HEK293 (cell line): ENCODE results near the gene DKK2.
A peak's percentile ranks its signal among the peaks of the same experiment; 100 is the strongest.

ENCODE experiments used
- CTCF ChIA-PET: fragments of 350-600 bp; formaldehyde crosslinking; extraction: SDS; loops from one replicate; lab custom pipeline; 2021; ENCODE audit warnings: antibody characterized with exemption; lab: Yijun Ruan, JAX
- POLR2A ChIA-PET: fragments of 300-600 bp; formaldehyde crosslinking; extraction: SDS; loops from one replicate; lab custom pipeline; 2020; ENCODE audit warnings: antibody characterized with exemption, inconsistent platforms; lab: Yijun Ruan, JAX
- H3K27ac ChIP-seq: fragments of 200-500 bp; sonication (Bioruptor generic); 2 replicates; pipeline ENCODE4 v1.5.1; 2014; ENCODE audit warnings: low read depth, low read length, control low read depth, inconsistent platforms; ENCODE audit errors: extremely low read depth
- H3K36me3 ChIP-seq, 2 experiments: fragments of 200-500 bp in 1 of 2; sonication (Bioruptor generic) in 1 of 2; 1 replicate in 1 of 2; 2 replicates in 1 of 2; pipeline ENCODE4 v1.5.1; 2014 to 2017; ENCODE audit warnings: inconsistent platforms in 2 of 2, low read length in 2 of 2; ENCODE audit not compliant: control insufficient read depth in 2 of 2, insufficient read depth in 1 of 2
- H3K4me1 ChIP-seq: fragments of 200-500 bp; sonication (Bioruptor generic); 2 replicates; pipeline ENCODE4 v1.5.1; 2014; ENCODE audit warnings: mild to moderate bottlenecking, low read length, inconsistent platforms; ENCODE audit not compliant: control insufficient read depth, insufficient read depth
- H3K4me3 ChIP-seq: 2 replicates; pipeline ENCODE4 v1.5.1; 2011; ENCODE audit warnings: low read depth, mild to moderate bottlenecking, control low read depth, low read length, moderate library complexity
- H3K9me3 ChIP-seq: fragments of 200-500 bp; sonication (Bioruptor generic); 2 replicates; pipeline ENCODE4 v1.5.1; 2014; ENCODE audit warnings: low read depth, low read length, inconsistent platforms; ENCODE audit not compliant: control insufficient read depth, insufficient read depth
- CTCF ChIP-seq: fragments of 450-650 bp; formaldehyde crosslinking; IDR thresholded peaks from 2 replicates; pipeline ENCODE4 v1.5.1; 2016; ENCODE audit warnings: missing biosample characterization, missing genetic modification characterization
- PRDM1 ChIP-seq: fragments of 450-650 bp; formaldehyde crosslinking; IDR thresholded peaks from 2 replicates; pipeline ENCODE4; 2016; ENCODE audit warnings: missing biosample characterization, missing genetic modification characterization
- YY2 ChIP-seq: fragments of 450-650 bp; formaldehyde crosslinking; IDR thresholded peaks from 2 replicates; pipeline ENCODE4 v1.5.1; 2016; ENCODE audit warnings: missing biosample characterization, missing genetic modification characterization
- ZIC2 ChIP-seq: fragments of 450-650 bp; formaldehyde crosslinking; IDR thresholded peaks from 2 replicates; pipeline ENCODE4 v1.5.1; 2016; ENCODE audit warnings: missing biosample characterization, missing genetic modification characterization
- ZNF18 ChIP-seq: fragments of 450-650 bp; formaldehyde crosslinking; IDR thresholded peaks from 2 replicates; pipeline ENCODE4 v1.5.1; 2016; ENCODE audit warnings: missing biosample characterization, missing genetic modification characterization
- ZNF2 ChIP-seq: fragments of 450-650 bp; formaldehyde crosslinking; IDR thresholded peaks from 2 replicates; pipeline ENCODE4 v1.5.1; 2016; ENCODE audit warnings: missing biosample characterization, missing genetic modification characterization
- ZNF223 ChIP-seq: fragments of 450-650 bp; formaldehyde crosslinking; IDR thresholded peaks from 2 replicates; pipeline ENCODE4 v1.5.1; 2016; ENCODE audit warnings: missing biosample characterization, missing genetic modification characterization
- ZNF292 ChIP-seq: fragments of 450-650 bp; formaldehyde crosslinking; IDR thresholded peaks from 2 replicates; pipeline ENCODE4 v1.5.1; 2016; ENCODE audit warnings: low read depth, missing biosample characterization, missing genetic modification characterization, borderline replicate concordance
- ZNF335 ChIP-seq: fragments of 450-650 bp; formaldehyde crosslinking; conservative IDR thresholded peaks from 2 replicates; pipeline ENCODE4 v1.5.1; 2016; ENCODE audit warnings: missing biosample characterization, missing genetic modification characterization
- ZNF555 ChIP-seq: fragments of 450-650 bp; formaldehyde crosslinking; conservative IDR thresholded peaks from 2 replicates; pipeline ENCODE4 v1.5.1; 2017; ENCODE audit warnings: missing biosample characterization, mild to moderate bottlenecking, missing genetic modification characterization, inconsistent platforms
- ZNF580 ChIP-seq: fragments of 450-650 bp; formaldehyde crosslinking; IDR thresholded peaks from 2 replicates; pipeline ENCODE4 v1.5.1; 2016; ENCODE audit warnings: missing biosample characterization, missing genetic modification characterization
- ZNF707 ChIP-seq: fragments of 450-650 bp; formaldehyde crosslinking; IDR thresholded peaks from 2 replicates; pipeline ENCODE4 v1.5.1; 2016; ENCODE audit warnings: missing biosample characterization, missing genetic modification characterization
- ZNF747 ChIP-seq: fragments of 450-650 bp; formaldehyde crosslinking; IDR thresholded peaks from 2 replicates; pipeline ENCODE4 v1.5.1; 2016; ENCODE audit warnings: missing biosample characterization, missing genetic modification characterization
- ZNF768 ChIP-seq: fragments of 450-650 bp; formaldehyde crosslinking; IDR thresholded peaks from 2 replicates; pipeline ENCODE4 v1.5.1; 2018; ENCODE audit warnings: missing biosample characterization, mild to moderate bottlenecking, missing genetic modification characterization
- TF ChIP-seq, protein P1 (sequence below): fragments of 450-650 bp; formaldehyde crosslinking; IDR thresholded peaks from 2 replicates; pipeline ENCODE4 v1.5.1; 2016; ENCODE audit warnings: missing biosample characterization, missing genetic modification characterization

DKK2 gene

DNA sequence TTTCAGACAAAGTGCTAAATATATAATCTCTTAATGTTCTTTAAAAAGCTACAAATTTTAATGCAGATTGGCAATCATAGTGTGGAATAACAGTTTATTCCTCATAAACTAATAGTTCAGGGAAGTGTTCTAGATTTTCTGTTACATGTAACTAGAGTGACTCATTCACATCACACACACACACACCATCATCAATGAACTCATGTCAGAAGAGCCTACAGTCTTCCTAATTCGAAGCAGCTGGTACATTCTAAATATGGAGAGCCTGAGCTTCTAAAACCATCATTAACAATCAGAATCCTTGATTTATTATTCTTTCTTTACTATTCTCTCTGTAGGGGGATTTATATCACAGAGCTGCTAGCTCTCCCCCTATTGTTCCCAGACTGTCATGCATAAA, 49.6 kb downstream of the DKK2 start (continued):
- TF ChIP-seq CTCF (no peak), ZNF747 (no peak), ZNF223 (tag by site-specific recombination) (no peak)
- TF ChIP-seq, protein P1, sequence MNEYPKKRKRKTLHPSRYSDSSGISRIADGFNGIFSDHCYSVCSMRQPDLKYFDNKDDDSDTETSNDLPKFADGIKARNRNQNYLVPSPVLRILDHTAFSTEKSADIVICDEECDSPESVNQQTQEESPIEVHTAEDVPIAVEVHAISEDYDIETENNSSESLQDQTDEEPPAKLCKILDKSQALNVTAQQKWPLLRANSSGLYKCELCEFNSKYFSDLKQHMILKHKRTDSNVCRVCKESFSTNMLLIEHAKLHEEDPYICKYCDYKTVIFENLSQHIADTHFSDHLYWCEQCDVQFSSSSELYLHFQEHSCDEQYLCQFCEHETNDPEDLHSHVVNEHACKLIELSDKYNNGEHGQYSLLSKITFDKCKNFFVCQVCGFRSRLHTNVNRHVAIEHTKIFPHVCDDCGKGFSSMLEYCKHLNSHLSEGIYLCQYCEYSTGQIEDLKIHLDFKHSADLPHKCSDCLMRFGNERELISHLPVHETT (tag by site-specific recombination), result no peak

DNA sequence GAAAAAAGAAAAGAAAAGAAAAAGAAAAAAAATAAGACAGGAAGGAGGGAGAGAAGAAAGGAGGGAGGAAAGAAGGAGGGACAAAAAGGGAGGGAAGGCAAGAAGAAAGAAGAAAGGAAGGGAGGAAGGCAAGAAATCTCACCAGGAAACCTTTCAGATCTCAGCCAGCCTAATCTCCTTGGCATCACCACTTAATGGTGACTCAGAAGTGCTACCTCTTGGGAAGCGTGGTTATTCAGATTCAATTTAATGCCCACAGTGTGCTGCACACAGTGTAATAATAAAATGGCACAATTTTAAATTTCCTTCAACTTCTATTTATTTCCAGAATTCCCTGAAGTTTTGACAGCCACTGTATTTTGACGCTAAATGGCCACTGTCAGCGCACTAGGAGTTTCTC, 50.3 kb downstream of the DKK2 start:
- no peak overlapping the region for H3K4me3 ChIP-seq
- ChIA-PET CTCF (no interaction called here), POLR2A (no interaction called here)

GRCh38 chr4:106982711-106983211, 53.4 kb downstream of the DKK2 start:
- ChIA-PET CTCF (no interaction called here), POLR2A (no interaction called here)
- H3K4me3 ChIP-seq, result no peak overlapping the region
- H3K9me3 ChIP-seq, result no peaks in the 10 kb centered on the region
- no peak overlapping the region for H3K27ac ChIP-seq
- TF ChIP-seq PRDM1 (tag by site-specific recombination), result peak; percentile 59
- no peak for TF ChIP-seq ZIC2
- TF ChIP-seq, all 188 proteins: peak for 1
- no peaks in the 10 kb centered on the region for H3K4me1 ChIP-seq
- H3K36me3 ChIP-seq, result no peaks in the 10 kb centered on the region

More for the DNA sequence above, 50.3 kb downstream of the DKK2 start:
- Histone ChIP-seq H3K27ac (no peak overlapping the region), H3K4me1 (no peaks in the 10 kb centered on the region), H3K36me3 (no peaks in the 10 kb centered on the region), H3K9me3 (no peaks in the 10 kb centered on the region)
- no peak for TF ChIP-seq ZNF335
- no peak for TF ChIP-seq ZNF707 (tag by site-specific recombination)
- no peak for TF ChIP-seq YY2 (tag by site-specific recombination)
- no peak for TF ChIP-seq ZNF768 (tag by site-specific recombination)
- no peak for TF ChIP-seq ZNF555 (tag by site-specific recombination)
- TF ChIP-seq ZNF18 (tag by site-specific recombination), result no peak
- no peak for TF ChIP-seq ZNF580 (tag by site-specific recombination)
- TF ChIP-seq, protein P1 (tag by site-specific recombination), result no peak
- TF ChIP-seq ZNF292 (tag by site-specific recombination), result no peak
- TF ChIP-seq ZNF2, result no peak
